B cell (primary cell): Measurements from ENCODE around the gene STUM. TPM values are rescaled to one million over a fixed set of nuclear protein-coding genes. Genes with fewer than 3 reads are reported as not detected.
A peak's percentile ranks its signal among the peaks of the same experiment; 100 is the strongest.

Source experiments
- ATAC-seq: fragments of 200-7000 bp; cut with Tn5 transposase; one replicate; pipeline ENCODE4 v1.10.0; 2021; ENCODE audit warnings: low read depth, mild to moderate bottlenecking, moderate number of reproducible peaks, moderate library complexity
- CTCF ChIA-PET: fragments of 350-600 bp; sonication (Branson Sonifier 250); formaldehyde crosslinking; loops from one replicate; lab custom pipeline; 2021; ENCODE audit warnings: antibody characterized with exemption, inconsistent platforms; lab: Charles Lee
- POLR2A ChIA-PET: fragments of 350-600 bp; sonication (Branson Sonifier 250); formaldehyde crosslinking; loops from one replicate; lab custom pipeline; 2021; ENCODE audit warnings: antibody characterized with exemption; lab: Charles Lee
- DNase-seq: peaks from one replicate; pipeline ENCODE4 v3.0.0; 2013
- H2AFZ ChIP-seq: 2 replicates; pipeline ENCODE4 v1.6.1; 2012; ENCODE audit warnings: mild to moderate bottlenecking, low read depth, low read length; ENCODE audit not compliant: insufficient read depth, poor library complexity, severe bottlenecking
- H3K27ac ChIP-seq, 2 donors: 1 replicate in 1 of 2; 2 replicates in 1 of 2; pipeline ENCODE4 v1.5.1; 2012 to 2013; ENCODE audit warnings: low read length in 2 of 2, mild to moderate bottlenecking in 2 of 2, moderate library complexity in 1 of 2
- H3K27me3 ChIP-seq, 4 experiments: fragments of 200-600 bp in 1 of 4; sonication (generic) in 1 of 4; replicated peaks in 1 of 4; 1 replicate in 2 of 4; 2 replicates in 2 of 4; pipeline versions ENCODE4 v1.6.1 to v1.7.0; 2013 to 2016; ENCODE audit warnings: low read length in 3 of 4, mild to moderate bottlenecking in 2 of 4, mixed read lengths in 1 of 4, moderate library complexity in 1 of 4; ENCODE audit not compliant: insufficient read depth in 4 of 4, control insufficient read depth in 3 of 4; ENCODE audit errors: control extremely low read depth in 1 of 4
- H3K36me3 ChIP-seq, 2 experiments: replicated peaks in 1 of 2; 1 replicate in 1 of 2; 2 replicates in 1 of 2; pipeline versions ENCODE4 v1.6.1 to v1.7.1; 2013; ENCODE audit warnings: low read length in 1 of 2; ENCODE audit not compliant: insufficient read depth in 2 of 2, control insufficient read depth in 1 of 2; ENCODE audit errors: control extremely low read depth in 1 of 2, extremely low read depth in 1 of 2
- H3K4me1 ChIP-seq, 2 donors: fragments of 200-600 bp in 1 of 2; sonication (generic) in 1 of 2; 1 replicate in 1 of 2; 2 replicates in 1 of 2; pipeline versions ENCODE4 v1.5.1 to v1.6.1; 2013 to 2017; ENCODE audit warnings: low read length in 2 of 2; ENCODE audit not compliant: control insufficient read depth in 2 of 2, insufficient read depth in 2 of 2
- H3K4me2 ChIP-seq: replicated peaks from 2 replicates; pipeline ENCODE3; 2012; ENCODE audit warnings: mild to moderate bottlenecking, low read depth, low read length; ENCODE audit not compliant: poor library complexity, severe bottlenecking
- H3K4me3 ChIP-seq, 5 experiments: fragments of 200-600 bp in 1 of 5; sonication (generic) in 1 of 5; 1 replicate in 3 of 5; 2 replicates in 2 of 5; pipeline versions ENCODE4 v1.5.1 to v1.7.0; 2011 to 2016; ENCODE audit warnings: low read length in 4 of 5, mild to moderate bottlenecking in 4 of 5, low read depth in 2 of 5, control low read depth in 1 of 5, moderate library complexity in 1 of 5; ENCODE audit not compliant: insufficient read depth in 1 of 5; ENCODE audit errors: control extremely low read depth in 1 of 5, extremely low read depth in 1 of 5
- H3K79me2 ChIP-seq: fragments of 200-600 bp; sonication (generic); one replicate; pipeline ENCODE4 v1.6.0; 2016; ENCODE audit warnings: low read length; ENCODE audit not compliant: control insufficient read depth, insufficient read depth
- H3K9ac ChIP-seq: fragments of 200-600 bp; sonication (generic); 2 replicates; pipeline ENCODE4 v1.6.1; 2017; ENCODE audit warnings: mild to moderate bottlenecking, low read length, moderate library complexity
- H3K9me3 ChIP-seq, 3 donors: one replicate each; pipeline versions ENCODE4 v1.6.1 to v1.7.1; 2013; ENCODE audit warnings: low read length in 2 of 3; ENCODE audit not compliant: control insufficient read depth in 2 of 3, insufficient read depth in 1 of 3; ENCODE audit errors: control extremely low read depth in 1 of 3
- H4K20me1 ChIP-seq: 2 replicates; pipeline ENCODE4 v1.6.0; 2012; ENCODE audit warnings: mild to moderate bottlenecking, low read length; ENCODE audit not compliant: insufficient read depth, control insufficient read depth, poor library complexity, severe bottlenecking
- H3K27ac Mint-ChIP-seq: one replicate; pipeline ENCODE4 v1.8.0; 2021; ENCODE audit warnings: mixed read lengths
- H3K27me3 Mint-ChIP-seq: one replicate; pipeline ENCODE4 v1.8.0; 2021; ENCODE audit warnings: mixed read lengths
- H3K4me1 Mint-ChIP-seq: one replicate; pipeline ENCODE4 v1.8.0; 2021; ENCODE audit warnings: mixed read lengths
- H3K4me3 Mint-ChIP-seq: one replicate; pipeline ENCODE4 v1.8.0; 2021; ENCODE audit warnings: mixed read lengths
- H3K9me3 Mint-ChIP-seq: one replicate; pipeline ENCODE4 v1.8.0; 2022; ENCODE audit warnings: mixed read lengths; ENCODE audit not compliant: insufficient read depth
- EZH2 ChIP-seq: IDR thresholded peaks from 2 replicates; pipeline ENCODE4 v1.6.1; 2012; ENCODE audit warnings: borderline replicate concordance, low read depth, mild to moderate bottlenecking, moderate library complexity, low read length; ENCODE audit not compliant: insufficient read depth, poor library complexity, severe bottlenecking
- WGBS: methylation state at CpG from one replicate; pipeline ENCODE4 v1.1.5; 2013; ENCODE audit warnings: missing lambda C conversion rate; ENCODE audit not compliant: insufficient coverage; 5-methylcytosine and 5-hydroxymethylcytosine counted together
- intact Hi-C: fragments of 100-400 bp; cut with micrococcal nuclease; formaldehyde crosslinking; loops from one replicate; pipeline ENCODE4 v1.10.0; 2022
- polyA plus RNA-seq: library from polyadenylated mRNA; depleted of rRNA; stranded (reverse); fragments of >200 nt; gene quantifications from 2 replicates; pipeline ENCODE4 v1.2.3, GENCODE V29; 2012
- total RNA-seq, 2 donors: library from RNA; stranded (reverse); fragments of 120-200 nt in 1 of 2; gene quantifications; 1 replicate in 1 of 2; 2 replicates in 1 of 2; pipeline versions ENCODE4 v1.2.3 to v1.2.4, GENCODE V29; 2013 to 2022
- TF ChIP-seq, protein P1 (sequence below): fragments of 200-600 bp; IDR thresholded peaks from one replicate; pipeline ENCODE4 v1.8.0; 2022; ENCODE audit warnings: antibody characterized with exemption, mild to moderate bottlenecking

Gene STUM
- total and polyA plus RNA-seq, 2 donors (not counting 1 experiment from before 2014, with no cell fraction given), result 0.12 to 0.69 TPM

DNA sequence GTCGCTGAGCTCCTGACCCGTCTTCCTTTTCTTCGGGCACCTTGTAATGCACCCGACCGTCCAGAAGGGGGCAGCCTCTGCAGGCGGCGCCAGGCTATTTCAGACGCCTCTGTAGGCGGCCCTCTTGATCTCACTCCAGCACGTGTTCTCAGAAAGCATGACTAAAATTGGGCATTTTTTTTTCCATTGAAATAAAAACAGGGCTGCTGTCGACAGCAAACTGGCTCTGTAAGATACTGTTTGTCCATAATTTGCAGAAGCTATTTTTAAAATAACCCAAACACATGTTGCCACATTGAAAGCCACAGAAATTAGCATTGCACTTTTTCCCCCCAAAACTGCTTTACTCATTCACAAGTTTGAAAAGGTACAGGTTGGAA lies 78.0 kb downstream of the STUM start:
- Histone ChIP-seq H3K36me3 (peaks cover 0 to 8% of the 10 kb centered on the region in 2 experiments), H3K27ac (no peak overlapping the region), H3K4me1 (peaks cover 20 to 21% of the 10 kb centered on the region in 2 donors), H3K4me2 (peak overlapping the region; percentile 79), H3K27me3 (no peaks in the 10 kb centered on the region), H3K79me2 (no peaks in the 10 kb centered on the region), H3K9me3 (peaks cover 0 to 12% (median 4%) of the 10 kb centered on the region in 3 donors), H2AFZ (peak overlapping the region; percentile 70), H3K4me3 (peak overlapping the region in 4 of 5 experiments; percentile 9 to 46 (median 32)), H3K9ac (peak overlapping the region; percentile 56), H4K20me1 (no peaks in the 10 kb centered on the region)
- peak overlapping the region; percentile 56 for H3K4me3 Mint-ChIP-seq
- POLR2A ChIA-PET, result interaction anchor here (0.7 to 1.2 kb wide), 4 partner anchors 113 to 916 kb away, joined by 3 to 6 read pairs (median 4); partner anchors contain the start of gene ITPKB
- intact Hi-C loops, result loop anchor here (1.0 to 2.0 kb wide), 3 partner anchors 61 to 314 kb away; partner anchors contain the start of gene COQ8A
- TF ChIP-seq EZH2, result no peak
- TF ChIP-seq, protein P1, sequence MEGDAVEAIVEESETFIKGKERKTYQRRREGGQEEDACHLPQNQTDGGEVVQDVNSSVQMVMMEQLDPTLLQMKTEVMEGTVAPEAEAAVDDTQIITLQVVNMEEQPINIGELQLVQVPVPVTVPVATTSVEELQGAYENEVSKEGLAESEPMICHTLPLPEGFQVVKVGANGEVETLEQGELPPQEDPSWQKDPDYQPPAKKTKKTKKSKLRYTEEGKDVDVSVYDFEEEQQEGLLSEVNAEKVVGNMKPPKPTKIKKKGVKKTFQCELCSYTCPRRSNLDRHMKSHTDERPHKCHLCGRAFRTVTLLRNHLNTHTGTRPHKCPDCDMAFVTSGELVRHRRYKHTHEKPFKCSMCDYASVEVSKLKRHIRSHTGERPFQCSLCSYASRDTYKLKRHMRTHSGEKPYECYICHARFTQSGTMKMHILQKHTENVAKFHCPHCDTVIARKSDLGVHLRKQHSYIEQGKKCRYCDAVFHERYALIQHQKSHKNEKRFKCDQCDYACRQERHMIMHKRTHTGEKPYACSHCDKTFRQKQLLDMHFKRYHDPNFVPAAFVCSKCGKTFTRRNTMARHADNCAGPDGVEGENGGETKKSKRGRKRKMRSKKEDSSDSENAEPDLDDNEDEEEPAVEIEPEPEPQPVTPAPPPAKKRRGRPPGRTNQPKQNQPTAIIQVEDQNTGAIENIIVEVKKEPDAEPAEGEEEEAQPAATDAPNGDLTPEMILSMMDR, result peak; percentile 95
- 0% methylated on average over 11 of the region's 11 CpGs for WGBS
- DNase-seq, result peak; percentile 85
- peak; percentile 97 for ATAC-seq
- CTCF ChIA-PET, result interaction anchor here (0.6 to 16.3 kb wide), 35 partner anchors 9 to 501 kb away, joined by 3 to 278 read pairs (median 4); no protein-coding TSS in a partner anchor
- H3K27ac Mint-ChIP-seq, result peak overlapping the region; percentile 21
- no peaks in the 10 kb centered on the region for H3K9me3 Mint-ChIP-seq
- no peaks in the 10 kb centered on the region for H3K27me3 Mint-ChIP-seq
- peaks cover 37% of the 10 kb centered on the region for H3K4me1 Mint-ChIP-seq

DNA sequence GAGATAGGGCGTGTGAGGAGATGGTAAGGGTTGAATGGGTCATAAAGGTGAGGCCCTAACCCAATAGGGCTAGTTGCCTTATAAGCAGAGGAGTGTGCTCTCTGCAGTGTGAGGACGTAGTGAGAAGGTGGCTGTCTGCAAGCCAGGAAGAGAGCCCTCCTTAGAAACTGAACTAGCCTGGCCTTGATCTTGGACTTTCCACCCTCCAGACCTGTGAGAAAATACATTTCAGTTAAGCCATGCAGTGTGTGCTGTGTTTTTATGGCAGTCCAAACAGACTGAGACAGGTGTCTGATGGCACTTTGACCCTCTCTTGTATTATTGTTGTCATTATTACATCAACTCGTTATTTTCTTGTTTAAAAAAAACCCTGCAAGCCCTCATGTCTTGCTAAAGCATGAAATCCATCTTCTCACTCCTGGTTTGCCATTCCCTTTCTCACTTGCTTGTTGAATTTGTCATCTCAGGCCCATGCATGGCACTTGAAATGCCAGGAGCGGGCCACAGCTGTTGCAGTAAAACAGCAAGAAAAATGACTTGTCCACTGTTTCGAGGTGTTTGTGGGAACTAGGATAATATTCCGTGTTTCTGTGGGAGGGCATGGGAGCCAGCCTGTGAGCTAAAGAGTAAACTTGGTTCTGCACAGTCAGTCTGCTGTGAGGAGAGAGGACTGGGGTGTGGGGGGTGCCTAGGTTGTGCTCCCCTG lies 78.6 kb downstream of the STUM start:
- Histone ChIP-seq H3K36me3 (peaks cover 0 to 15% of the 10 kb centered on the region in 2 experiments), H3K9me3 (peaks cover 0 to 12% (median 4%) of the 10 kb centered on the region in 3 donors), H3K4me2 (peak overlapping the region; percentile 79), H4K20me1 (no peaks in the 10 kb centered on the region), H3K27ac (no peak overlapping the region), H3K79me2 (no peaks in the 10 kb centered on the region), H3K27me3 (no peaks in the 10 kb centered on the region), H3K4me1 (peaks cover 27 to 28% of the 10 kb centered on the region in 2 donors), H2AFZ (no peak overlapping the region), H3K9ac (no peak overlapping the region), H3K4me3 (no peak overlapping the region)
- intact Hi-C loops, result loop anchor here (2.0 kb wide), 1 partner anchor 314 kb away; the partner anchor contains the start of gene COQ8A
- Mint-ChIP-seq H3K4me1 (peaks cover 43% of the 10 kb centered on the region), H3K4me3 (peak overlapping the region; percentile 56), H3K9me3 (no peaks in the 10 kb centered on the region), H3K27me3 (no peaks in the 10 kb centered on the region), H3K27ac (peak overlapping the region; percentile 21)
- 92% methylated on average over 5 of the region's 6 CpGs for WGBS
- no peak for TF ChIP-seq EZH2
- TF ChIP-seq, protein P1, result no peak
- DNase-seq (no peak), ATAC-seq (peak; percentile 6)
- ChIA-PET POLR2A (interaction anchor here (1.0 to 1.2 kb wide), 2 partner anchors 112 to 201 kb away, joined by 5 to 6 read pairs; partner anchors contain the start of gene ITPKB), CTCF (interaction anchor here (1.0 to 16.3 kb wide), 21 partner anchors 9 to 502 kb away, joined by 3 to 278 read pairs (median 5); no protein-coding TSS in a partner anchor)
